GM19351 (cell line): ENCODE measurements around the gene KDR.

Experiments
- ATAC-seq: cut with Tn5 transposase; IDR thresholded peaks from one replicate; pipeline ENCODE4 v1.9.1; 2021; ENCODE audit warnings: mild to moderate bottlenecking, moderate library complexity; ENCODE audit not compliant: unreplicated experiment

The KDR gene

GRCh38 chr4:55031158-55031557 lies 94.2 kb downstream of the KDR start:
- ATAC-seq: no peak

GRCh38 chr4:55030589-55030988 lies 94.8 kb downstream of the KDR start:
- ATAC-seq: no peak

- ATAC-seq: no peak
Measured at GRCh38 chr4:55029821-55030503, 95.4 kb downstream of the KDR start.

- ATAC-seq: no peak
Measured at GRCh38 chr4:55029321-55029720, 96.1 kb downstream of the KDR start.
